CD14-positive monocyte (primary cell): Measurements from ENCODE around the gene ZEB2. TPM values are rescaled to one million over a fixed set of nuclear protein-coding genes. Genes with fewer than 3 reads are reported as not detected.

ENCODE experiments used
- DNase-seq, 3 donors: peaks; one replicate each; pipeline ENCODE4 v3.0.0-alpha.2; 2011 to 2022
- H2AFZ ChIP-seq: 2 replicates; pipeline ENCODE4 v1.6.0; 2012; ENCODE audit warnings: mild to moderate bottlenecking, low read depth, low read length, inconsistent platforms; ENCODE audit not compliant: insufficient read depth, poor library complexity, severe bottlenecking
- H3K27ac ChIP-seq, 2 donors: 1 replicate in 1 of 2; 2 replicates in 1 of 2; pipeline ENCODE4 v1.5.1; 2012 to 2013; ENCODE audit warnings: low read length in 2 of 2, control low read depth in 1 of 2, inconsistent platforms in 1 of 2, low read depth in 1 of 2, mild to moderate bottlenecking in 1 of 2
- H3K27me3 ChIP-seq, 2 donors: one replicate each; pipeline versions ENCODE4 v1.6.0 to v1.6.1; 2011 to 2013; ENCODE audit warnings: low read length in 2 of 2; ENCODE audit not compliant: control insufficient read depth in 2 of 2, insufficient read depth in 2 of 2
- H3K36me3 ChIP-seq, 2 donors: replicated peaks in 1 of 2; 1 replicate in 1 of 2; 2 replicates in 1 of 2; pipeline versions ENCODE4 v1.5.1 to v1.6.1; 2012 to 2013; ENCODE audit warnings: low read length in 2 of 2, control low read depth in 1 of 2, inconsistent platforms in 1 of 2, mild to moderate bottlenecking in 1 of 2; ENCODE audit not compliant: insufficient read depth in 2 of 2, control insufficient read depth in 1 of 2
- H3K4me1 ChIP-seq, 2 donors: 1 replicate in 1 of 2; 2 replicates in 1 of 2; pipeline versions ENCODE4 v1.5.1 to v1.6.1; 2012 to 2013; ENCODE audit warnings: low read length in 2 of 2, control low read depth in 1 of 2, inconsistent platforms in 1 of 2, mild to moderate bottlenecking in 1 of 2, moderate library complexity in 1 of 2; ENCODE audit not compliant: insufficient read depth in 2 of 2, control insufficient read depth in 1 of 2
- H3K4me2 ChIP-seq: replicated peaks from 2 replicates; pipeline ENCODE3; 2012; ENCODE audit warnings: low read length, moderate library complexity, mild to moderate bottlenecking; ENCODE audit not compliant: poor library complexity, severe bottlenecking; ENCODE audit errors: extremely low read depth
- H3K4me3 ChIP-seq, 3 experiments: fragments of 200-600 bp in 1 of 3; sonication (generic) in 1 of 3; replicated peaks in 1 of 3; 1 replicate in 2 of 3; 2 replicates in 1 of 3; pipeline ENCODE4 v1.5.1; 2011 to 2013; ENCODE audit warnings: low read length in 3 of 3, mild to moderate bottlenecking in 3 of 3, control low read depth in 2 of 3, low read depth in 2 of 3, inconsistent platforms in 1 of 3, moderate library complexity in 1 of 3
- H3K79me2 ChIP-seq: 2 replicates; pipeline ENCODE4 v1.6.0; 2012; ENCODE audit warnings: mild to moderate bottlenecking, control low read depth, inconsistent platforms, low read length, moderate library complexity; ENCODE audit not compliant: insufficient read depth
- H3K9ac ChIP-seq: 2 replicates; pipeline ENCODE4 v1.6.0; 2017; ENCODE audit warnings: low read length, mild to moderate bottlenecking; ENCODE audit not compliant: insufficient read depth, poor library complexity, severe bottlenecking
- H3K9me3 ChIP-seq, 2 donors: replicated peaks in 1 of 2; 1 replicate in 1 of 2; 2 replicates in 1 of 2; pipeline versions ENCODE4 v1.5.1 to v1.6.1; 2012 to 2013; ENCODE audit warnings: low read length in 2 of 2, control low read depth in 1 of 2; ENCODE audit not compliant: control insufficient read depth in 1 of 2, insufficient read depth in 1 of 2
- H4K20me1 ChIP-seq: 2 replicates; pipeline ENCODE4 v1.6.0; 2012; ENCODE audit warnings: mild to moderate bottlenecking, low read length, control low read depth, moderate library complexity; ENCODE audit not compliant: insufficient read depth
- H3K27ac Mint-ChIP-seq, 7 donors: one replicate each; pipeline ENCODE4 v1.8.0; 2020; ENCODE audit warnings: mild to moderate bottlenecking in 7 of 7, mixed read lengths in 7 of 7, moderate library complexity in 6 of 7, inconsistent platforms in 2 of 7
- H3K27me3 Mint-ChIP-seq, 3 donors: one replicate each; pipeline ENCODE4 v1.8.0; 2021 to 2022; ENCODE audit warnings: low read depth in 3 of 3, mild to moderate bottlenecking in 3 of 3, mixed read lengths in 3 of 3, moderate library complexity in 3 of 3, inconsistent platforms in 1 of 3
- H3K36me3 Mint-ChIP-seq, 2 donors: one replicate each; pipeline ENCODE4 v1.8.0; 2020; ENCODE audit warnings: mixed read lengths in 2 of 2, inconsistent platforms in 1 of 2, mild to moderate bottlenecking in 1 of 2
- H3K4me1 Mint-ChIP-seq: one replicate; pipeline ENCODE4 v1.8.0; 2020; ENCODE audit warnings: mild to moderate bottlenecking, mixed read lengths
- H3K4me3 Mint-ChIP-seq, 2 donors: one replicate each; pipeline ENCODE4 v1.8.0; 2020; ENCODE audit warnings: mild to moderate bottlenecking in 2 of 2, mixed read lengths in 2 of 2, moderate library complexity in 1 of 2
- H3K9me3 Mint-ChIP-seq, 7 donors: one replicate each; pipeline ENCODE4 v1.8.0; 2020 to 2022; ENCODE audit warnings: mixed read lengths in 7 of 7, mild to moderate bottlenecking in 6 of 7, moderate library complexity in 6 of 7, inconsistent platforms in 2 of 7
- CTCF ChIP-seq: fragments of 200-600 bp; IDR thresholded peaks from one replicate; pipeline ENCODE4 v1.8.0; 2022; ENCODE audit warnings: antibody characterized with exemption, mild to moderate bottlenecking
- WGBS: methylation state at CpG from one replicate; pipeline ENCODE4 v1.1.5; 2013; ENCODE audit warnings: missing lambda C conversion rate; ENCODE audit not compliant: insufficient coverage; 5-methylcytosine and 5-hydroxymethylcytosine counted together
- intact Hi-C, 2 donors: fragments of 100-400 bp; cut with micrococcal nuclease; formaldehyde crosslinking; loops; one replicate each; pipeline versions ENCODE4 v1.15.0 to v1.15.1; 2023
- polyA plus RNA-seq, 3 donors: library from polyadenylated mRNA; depleted of rRNA in 1 of 3; unstranded in 2 of 3; stranded (reverse) in 1 of 3; fragments of 300-500 nt in 2 of 3; fragments of >200 nt in 1 of 3; fragmentation: Illumina TruSeq in 2 of 3; gene quantifications; 1 replicate in 2 of 3; 2 replicates in 1 of 3; pipeline ENCODE4 v1.2.3, GENCODE V29; 2012 to 2021

The ZEB2 gene
- polyA plus RNA-seq, 3 donors, result 76.8 to 325 (median 93.8) TPM

GRCh38 chr2:144469798-144470197 is 50.1 kb downstream of the ZEB2 start:
- intact Hi-C loops, result no loop called here
- peaks cover 100% of the 10 kb centered on the region for H3K79me2 ChIP-seq
- H3K4me3 Mint-ChIP-seq, result no peak overlapping the region

GRCh38 chr2:144468823-144469595 is 50.9 kb downstream of the ZEB2 start:
- intact Hi-C loops, result no loop called here
- Histone ChIP-seq H3K4me3 (no peak overlapping the region), H3K27ac (peak overlapping the region in 1 of 2 donors; percentile 63), H3K9ac (no peak overlapping the region), H3K4me2 (no peak overlapping the region), H3K9me3 (no peaks in the 10 kb centered on the region), H3K4me1 (peaks cover 16 to 34% of the 10 kb centered on the region in 2 donors), H3K79me2 (peaks cover 100% of the 10 kb centered on the region), H4K20me1 (peaks cover 100% of the 10 kb centered on the region), H3K36me3 (peaks cover 95 to 100% of the 10 kb centered on the region in 2 donors), H3K27me3 (no peaks in the 10 kb centered on the region), H2AFZ (no peak overlapping the region)
- no peaks in the 10 kb centered on the region for H3K27me3 Mint-ChIP-seq
- TF ChIP-seq CTCF, result no peak
- H3K27ac Mint-ChIP-seq, result peak overlapping the region in 5 of 7 donors; percentile 54 to 79 (median 70)
- H3K4me1 Mint-ChIP-seq, result peaks cover 40% of the 10 kb centered on the region
- no peak for DNase-seq
- H3K9me3 Mint-ChIP-seq, result no peaks in the 10 kb centered on the region
- WGBS, result 60% methylated on average over 3 of the region's 4 CpGs
- H3K36me3 Mint-ChIP-seq, result peaks cover 46 to 53% of the 10 kb centered on the region in 2 donors
- no peak overlapping the region for H3K4me3 Mint-ChIP-seq

More at GRCh38 chr2:144469798-144470197, 50.1 kb downstream of the ZEB2 start:
- Histone ChIP-seq H3K27ac (peak overlapping the region in 1 of 2 donors; percentile 66), H3K9me3 (no peaks in the 10 kb centered on the region), H2AFZ (no peak overlapping the region), H4K20me1 (peaks cover 100% of the 10 kb centered on the region), H3K36me3 (peaks cover 95 to 100% of the 10 kb centered on the region in 2 donors), H3K4me1 (peaks cover 14 to 34% of the 10 kb centered on the region in 2 donors), H3K27me3 (no peaks in the 10 kb centered on the region), H3K4me3 (no peak overlapping the region), H3K4me2 (no peak overlapping the region), H3K9ac (no peak overlapping the region)
- Mint-ChIP-seq H3K27me3 (no peaks in the 10 kb centered on the region), H3K36me3 (peaks cover 40 to 48% of the 10 kb centered on the region in 2 donors), H3K9me3 (no peaks in the 10 kb centered on the region), H3K4me1 (peaks cover 39% of the 10 kb centered on the region), H3K27ac (peak overlapping the region in 3 of 7 donors; percentile 23 to 74 (median 26))
- TF ChIP-seq CTCF, result no peak
- no peak for DNase-seq
- no CpG with 5 or more reads among the region's 2 CpGs for WGBS
